Immature natural killer cell (primary cell): Measurements from ENCODE around the gene ERC1. TPM values are rescaled to one million over a fixed set of nuclear protein-coding genes. Genes with fewer than 3 reads are reported as not detected.
"Not testable (repeated sequence)": the region's sequence is repeated elsewhere in the genome, so short reads cannot be mapped to it uniquely, and the experiment has no call there.

Experiments
- DNase-seq, 3 donors: peaks; one replicate each; pipeline ENCODE4 v3.0.0; 2022; ENCODE audit warnings: mixed read lengths in 1 of 3
- H3K27ac Mint-ChIP-seq, 6 donors: one replicate each; pipeline ENCODE4 v1.8.0; 2020; ENCODE audit warnings: mixed read lengths in 6 of 6, mild to moderate bottlenecking in 5 of 6, inconsistent platforms in 4 of 6, moderate library complexity in 3 of 6
- H3K27me3 Mint-ChIP-seq, 3 donors: one replicate each; pipeline ENCODE4 v1.8.0; 2020 to 2021; ENCODE audit warnings: low read depth in 3 of 3, mild to moderate bottlenecking in 3 of 3, mixed read lengths in 3 of 3, moderate library complexity in 3 of 3, inconsistent platforms in 1 of 3
- H3K36me3 Mint-ChIP-seq, 3 donors: one replicate each; pipeline ENCODE4 v1.8.0; 2020; ENCODE audit warnings: mixed read lengths in 3 of 3, inconsistent platforms in 2 of 3, mild to moderate bottlenecking in 2 of 3
- H3K4me1 Mint-ChIP-seq, 2 donors: one replicate each; pipeline ENCODE4 v1.8.0; 2020; ENCODE audit warnings: inconsistent platforms in 2 of 2, mild to moderate bottlenecking in 2 of 2, mixed read lengths in 2 of 2, moderate library complexity in 1 of 2
- H3K4me3 Mint-ChIP-seq, 5 donors: one replicate each; pipeline ENCODE4 v1.8.0; 2020; ENCODE audit warnings: mild to moderate bottlenecking in 5 of 5, mixed read lengths in 5 of 5, inconsistent platforms in 3 of 5, moderate library complexity in 3 of 5
- H3K9me3 Mint-ChIP-seq, 6 donors: one replicate each; pipeline ENCODE4 v1.8.0; 2020; ENCODE audit warnings: mild to moderate bottlenecking in 6 of 6, mixed read lengths in 6 of 6, inconsistent platforms in 4 of 6, moderate library complexity in 3 of 6
- polyA plus RNA-seq, 3 donors: library from polyadenylated mRNA; unstranded; fragments of 300-500 nt; fragmentation: Illumina TruSeq; gene quantifications; one replicate each; pipeline ENCODE4 v1.2.3, GENCODE V29; 2021

Gene ERC1
- polyA plus RNA-seq, 3 donors from 2014 or later: 1.7 to 14.0 (median 5.4) TPM

GRCh38 chr12:991350-992333, 619 bp downstream of the ERC1 start:
- Mint-ChIP-seq H3K4me3 (peak overlapping the region; percentile 87 to 98 (median 93)), H3K9me3 (no peaks in the 10 kb centered on the region), H3K4me1 (peaks cover 27 to 37% of the 10 kb centered on the region in 2 donors), H3K27ac (peak overlapping the region; percentile 80 to 97 (median 92)), H3K27me3 (peaks cover 14 to 25% (median 20%) of the 10 kb centered on the region in 3 donors), H3K36me3 (no peaks in the 10 kb centered on the region)
- DNase-seq: no peak

GRCh38 chr12:992647-993046, 1.6 kb downstream of the ERC1 start:
- H3K4me1 Mint-ChIP-seq: peaks cover 27 to 37% of the 10 kb centered on the region in 2 donors

GRCh38 chr12:996881-997280, 5.9 kb downstream of the ERC1 start:
- Mint-ChIP-seq H3K4me1 (peaks cover 9 to 10% of the 10 kb centered on the region in 2 donors), H3K4me3 (no peak overlapping the region), H3K9me3 (no peaks in the 10 kb centered on the region), H3K27me3 (peaks cover 0 to 3% (median 3%) of the 10 kb centered on the region in 3 donors), H3K36me3 (peaks cover 0 to 5% (median 3%) of the 10 kb centered on the region in 3 donors), H3K27ac (no peak overlapping the region)
- DNase-seq: no peak

More at GRCh38 chr12:992647-993046, 1.6 kb downstream of the ERC1 start:
- Mint-ChIP-seq H3K4me3 (peak overlapping the region; percentile 87 to 98 (median 93)), H3K36me3 (no peaks in the 10 kb centered on the region), H3K27me3 (peaks cover 13 to 25% (median 20%) of the 10 kb centered on the region in 3 donors), H3K27ac (peak overlapping the region; percentile 59 to 97 (median 88)), H3K9me3 (no peaks in the 10 kb centered on the region)
- DNase-seq: no peak

GRCh38 chr12:997505-997904, 6.5 kb downstream of the ERC1 start:
- Mint-ChIP-seq H3K27me3 (no peaks in the 10 kb centered on the region), H3K4me3 (no peak overlapping the region), H3K9me3 (no peaks in the 10 kb centered on the region), H3K36me3 (peaks cover 0 to 5% (median 3%) of the 10 kb centered on the region in 3 donors), H3K4me1 (peaks cover 3 to 4% of the 10 kb centered on the region in 2 donors), H3K27ac (no peak overlapping the region)
- no peak for DNase-seq

GRCh38 chr12:998020-998874, 7.2 kb downstream of the ERC1 start:
- Mint-ChIP-seq H3K4me1 (no peaks in the 10 kb centered on the region), H3K9me3 (no peaks in the 10 kb centered on the region), H3K27me3 (no peaks in the 10 kb centered on the region), H3K4me3 (no peak overlapping the region), H3K36me3 (peaks cover 0 to 5% (median 3%) of the 10 kb centered on the region in 3 donors), H3K27ac (no peak overlapping the region)
- DNase-seq: no peak

- not testable (repeated sequence) for H3K27me3 Mint-ChIP-seq, DNase-seq, H3K27ac Mint-ChIP-seq, H3K9me3 Mint-ChIP-seq, H3K36me3 Mint-ChIP-seq, H3K4me1 Mint-ChIP-seq, H3K4me3 Mint-ChIP-seq
Observed at GRCh38 chr12:999736-1000135, 8.7 kb downstream of the ERC1 start.

GRCh38 chr12:1001507-1001906, 10.5 kb downstream of the ERC1 start:
- Mint-ChIP-seq H3K4me3 (no peak overlapping the region), H3K27me3 (no peaks in the 10 kb centered on the region), H3K27ac (peak overlapping the region in 1 of 6 donors; percentile 17), H3K9me3 (no peaks in the 10 kb centered on the region), H3K36me3 (peaks cover 0 to 5% (median 3%) of the 10 kb centered on the region in 3 donors), H3K4me1 (no peaks in the 10 kb centered on the region)
- no peak for DNase-seq

GRCh38 chr12:1003600-1004271, 12.7 kb downstream of the ERC1 start:
- DNase-seq: no peak
- Mint-ChIP-seq H3K36me3 (peaks cover 0 to 5% (median 3%) of the 10 kb centered on the region in 3 donors), H3K4me1 (no peaks in the 10 kb centered on the region)

GRCh38 chr12:1006255-1006654, 15.2 kb downstream of the ERC1 start:
- DNase-seq: no peak
- Mint-ChIP-seq H3K27ac (no peak overlapping the region), H3K36me3 (peaks cover under 1 to 3% (median 3%) of the 10 kb centered on the region in 3 donors), H3K4me3 (no peak overlapping the region), H3K9me3 (no peaks in the 10 kb centered on the region), H3K27me3 (peaks cover 0 to 2% (median 2%) of the 10 kb centered on the region in 3 donors), H3K4me1 (no peaks in the 10 kb centered on the region)

More at GRCh38 chr12:1003600-1004271, 12.7 kb downstream of the ERC1 start:
- peaks cover 0 to 2% (median 2%) of the 10 kb centered on the region in 3 donors for H3K27me3 Mint-ChIP-seq
- peak overlapping the region in 1 of 6 donors; percentile 3 for H3K27ac Mint-ChIP-seq
- H3K4me3 Mint-ChIP-seq: no peak overlapping the region
- no peaks in the 10 kb centered on the region for H3K9me3 Mint-ChIP-seq

- no peaks in the 10 kb centered on the region for H3K4me1 Mint-ChIP-seq
- DNase-seq: no peak
- peaks cover 0 to 2% (median 2%) of the 10 kb centered on the region in 3 donors for H3K27me3 Mint-ChIP-seq
- H3K27ac Mint-ChIP-seq: peak overlapping the region in 1 of 6 donors; percentile 20
- H3K9me3 Mint-ChIP-seq: no peaks in the 10 kb centered on the region
- H3K36me3 Mint-ChIP-seq: peaks cover 0 to 3% (median 0%) of the 10 kb centered on the region in 3 donors
- no peak overlapping the region for H3K4me3 Mint-ChIP-seq
Observed at GRCh38 chr12:1007276-1007675, 16.3 kb downstream of the ERC1 start.

GRCh38 chr12:1007994-1008393, 17.0 kb downstream of the ERC1 start:
- Mint-ChIP-seq H3K27ac (no peak overlapping the region), H3K4me3 (no peak overlapping the region), H3K4me1 (no peaks in the 10 kb centered on the region), H3K9me3 (no peaks in the 10 kb centered on the region), H3K36me3 (peaks cover 0 to 3% (median 0%) of the 10 kb centered on the region in 3 donors), H3K27me3 (peaks cover 0 to 2% (median 2%) of the 10 kb centered on the region in 3 donors)
- no peak for DNase-seq

- Mint-ChIP-seq H3K4me1 (no peaks in the 10 kb centered on the region), H3K27ac (no peak overlapping the region), H3K4me3 (no peak overlapping the region), H3K9me3 (no peaks in the 10 kb centered on the region), H3K27me3 (peaks cover 0 to 2% (median 2%) of the 10 kb centered on the region in 3 donors), H3K36me3 (peaks cover 0 to 3% (median 0%) of the 10 kb centered on the region in 3 donors)
- no peak for DNase-seq
Observed at GRCh38 chr12:1011091-1011490, 20.1 kb downstream of the ERC1 start.
